H1 (cell line): Measurements from ENCODE around the gene RXFP1. TPM values are rescaled to one million over a fixed set of nuclear protein-coding genes. Genes with fewer than 3 reads are reported as not detected.

Experiments
- CTCF ChIA-PET: fragments of 300-600 bp; sonication (Branson Sonifier 250); formaldehyde crosslinking; loops from one replicate; lab custom pipeline; 2021; ENCODE audit not compliant: partially characterized antibody; lab: Charles Lee
- POLR2A ChIA-PET: fragments of 300-600 bp; sonication (Branson Sonifier 250); formaldehyde crosslinking; loops from one replicate; lab custom pipeline; 2021; ENCODE audit warnings: inconsistent platforms; ENCODE audit not compliant: partially characterized antibody; lab: Charles Lee
- DNase-seq, 2 experiments: peaks; one replicate each; pipeline versions ENCODE4 v3.0.0 to v3.0.0-alpha.2; 2010 to 2022; ENCODE audit warnings: low spot score in 2 of 2, low read depth in 1 of 2, mixed read lengths in 1 of 2
- FAIRE-seq: peaks from 2 replicates; lab custom pipeline; 2011; peaks lifted over from hg19 to GRCh38; lab: Jason Lieb, UNC
- H2AFZ ChIP-seq: 2 replicates; pipeline ENCODE4 v1.8.1; 2012; ENCODE audit warnings: low read length, inconsistent platforms
- H2AK5ac ChIP-seq: 2 replicates; pipeline ENCODE4 v1.6.1; 2013; ENCODE audit warnings: low read depth, low read length
- H2BK120ac ChIP-seq: replicated peaks from 2 replicates; pipeline ENCODE3; 2013; ENCODE audit warnings: low read depth, low read length, inconsistent platforms
- H2BK12ac ChIP-seq: 2 replicates; pipeline ENCODE4 v1.6.1; 2013; ENCODE audit warnings: low read depth, low read length
- H2BK15ac ChIP-seq: 2 replicates; pipeline ENCODE4 v1.6.1; 2013; ENCODE audit warnings: low read length
- H2BK20ac ChIP-seq: 2 replicates; pipeline ENCODE4 v1.6.1; 2013; ENCODE audit warnings: low read length
- H2BK5ac ChIP-seq: 2 replicates; pipeline ENCODE4 v1.6.1; 2013; ENCODE audit warnings: low read depth, low read length
- H3K14ac ChIP-seq: 2 replicates; pipeline ENCODE4 v1.6.1; 2013; ENCODE audit warnings: inconsistent platforms; ENCODE audit not compliant: insufficient read length
- H3K18ac ChIP-seq: 2 replicates; pipeline ENCODE4 v1.6.1; 2013; ENCODE audit warnings: low read length; ENCODE audit errors: extremely low read depth
- H3K23ac ChIP-seq: 2 replicates; pipeline ENCODE4 v1.6.1; 2013; ENCODE audit warnings: inconsistent platforms; ENCODE audit not compliant: insufficient read length
- H3K23me2 ChIP-seq: 2 replicates; pipeline ENCODE4 v1.6.1; 2013; ENCODE audit warnings: low read depth, low read length
- H3K27ac ChIP-seq: 2 replicates; pipeline ENCODE4 v1.6.1; 2011; ENCODE audit warnings: low read depth, low read length, inconsistent platforms
- H3K27me3 ChIP-seq, 4 experiments: replicated peaks in 1 of 4; 1 replicate in 1 of 4; 2 replicates in 3 of 4; pipeline versions ENCODE4 v1.6.1 to v1.8.1; 2011 to 2013; ENCODE audit warnings: low read length in 3 of 4, mild to moderate bottlenecking in 3 of 4, inconsistent platforms in 2 of 4, mixed read lengths in 2 of 4, moderate library complexity in 1 of 4; ENCODE audit not compliant: control insufficient read depth in 3 of 4, insufficient read depth in 3 of 4; ENCODE audit errors: extremely low read depth in 1 of 4
- H3K36me3 ChIP-seq, 4 experiments: 2 replicates each; pipeline versions ENCODE4 v1.6.1 to v1.8.1; 2011 to 2013; ENCODE audit warnings: mild to moderate bottlenecking in 4 of 4, low read length in 3 of 4, moderate library complexity in 2 of 4, control low read depth in 1 of 4, inconsistent platforms in 1 of 4; ENCODE audit not compliant: insufficient read depth in 4 of 4, control insufficient read depth in 2 of 4
- H3K4ac ChIP-seq: replicated peaks from 2 replicates; pipeline ENCODE3; 2013; ENCODE audit warnings: low read length, low read depth, mixed read lengths, inconsistent platforms; ENCODE audit not compliant: insufficient read length
- H3K4me1 ChIP-seq, 4 experiments: replicated peaks in 1 of 4; 1 replicate in 1 of 4; 2 replicates in 3 of 4; pipeline versions ENCODE4 v1.6.1 to v1.8.1; 2011 to 2013; ENCODE audit warnings: low read length in 3 of 4, inconsistent platforms in 2 of 4, mixed read lengths in 1 of 4; ENCODE audit not compliant: insufficient read depth in 4 of 4, control insufficient read depth in 3 of 4
- H3K4me2 ChIP-seq, 2 experiments: 2 replicates each; pipeline versions ENCODE4 v1.6.1 to v1.8.1; 2011 to 2013; ENCODE audit warnings: low read depth in 2 of 2, low read length in 2 of 2, control low read depth in 1 of 2, inconsistent platforms in 1 of 2, mild to moderate bottlenecking in 1 of 2; ENCODE audit not compliant: insufficient read depth in 1 of 2
- H3K4me3 ChIP-seq, 4 experiments: fragments of 200-600, 300-600 bp in 1 of 4; sonication (generic), shearing (Covaris generic), sonication (Bioruptor Twin) in 1 of 4; 2 replicates each; pipeline versions ENCODE4 v1.5.1 to v1.8.1; 2011 to 2016; ENCODE audit warnings: low read length in 4 of 4, low read depth in 3 of 4, control low read depth in 2 of 4, inconsistent platforms in 2 of 4, mild to moderate bottlenecking in 2 of 4, mixed read lengths in 1 of 4, moderate library complexity in 1 of 4; ENCODE audit not compliant: insufficient read depth in 2 of 4; ENCODE audit errors: extremely low read depth in 1 of 4
- H3K56ac ChIP-seq: replicated peaks from 2 replicates; pipeline ENCODE3; 2013; ENCODE audit warnings: low read depth, mild to moderate bottlenecking, mixed read lengths, low read length, inconsistent platforms; ENCODE audit not compliant: insufficient read length
- H3K79me1 ChIP-seq: 2 replicates; pipeline ENCODE4 v1.6.1; 2013; ENCODE audit warnings: low read depth, low read length, control low read depth
- H3K79me2 ChIP-seq, 2 experiments: 2 replicates each; pipeline versions ENCODE4 v1.6.1 to v1.8.1; 2012 to 2013; ENCODE audit warnings: low read length in 2 of 2, mild to moderate bottlenecking in 2 of 2, inconsistent platforms in 1 of 2; ENCODE audit not compliant: insufficient read depth in 2 of 2, control insufficient read depth in 1 of 2
- H3K9ac ChIP-seq, 4 experiments: replicated peaks in 1 of 4; 1 replicate in 1 of 4; 2 replicates in 3 of 4; pipeline versions ENCODE4 v1.6.1 to v1.8.1; 2011 to 2013; ENCODE audit warnings: low read depth in 3 of 4, low read length in 3 of 4, control low read depth in 2 of 4, mild to moderate bottlenecking in 2 of 4, moderate library complexity in 2 of 4, inconsistent platforms in 1 of 4; ENCODE audit errors: extremely low read depth in 1 of 4
- H3K9me3 ChIP-seq, 2 experiments: 2 replicates each; pipeline versions ENCODE4 v1.6.1 to v1.8.1; 2012 to 2013; ENCODE audit warnings: mild to moderate bottlenecking in 2 of 2, moderate library complexity in 2 of 2, control low read depth in 1 of 2, inconsistent platforms in 1 of 2, low read depth in 1 of 2, low read length in 1 of 2, mixed read lengths in 1 of 2; ENCODE audit not compliant: insufficient read depth in 2 of 2
- H4K20me1 ChIP-seq, 2 experiments: replicated peaks in 1 of 2; 2 replicates each; pipeline versions ENCODE3 to v1.8.1; 2011 to 2013; ENCODE audit warnings: inconsistent platforms in 2 of 2, low read length in 2 of 2, mild to moderate bottlenecking in 1 of 2; ENCODE audit not compliant: insufficient read depth in 2 of 2, control insufficient read depth in 1 of 2
- H4K5ac ChIP-seq: 2 replicates; pipeline ENCODE4 v1.6.1; 2013; ENCODE audit warnings: low read length, low read depth, mixed read lengths, inconsistent platforms; ENCODE audit not compliant: insufficient read length
- H4K8ac ChIP-seq: 2 replicates; pipeline ENCODE4 v1.8.0; 2013; ENCODE audit warnings: mild to moderate bottlenecking, moderate library complexity, low read length, inconsistent platforms; ENCODE audit not compliant: insufficient read depth; ENCODE audit errors: extremely low read depth
- H4K91ac ChIP-seq: replicated peaks from 2 replicates; pipeline ENCODE3; 2013; ENCODE audit warnings: low read length, mixed read lengths, inconsistent platforms; ENCODE audit not compliant: insufficient read length
- BACH1 ChIP-seq: IDR thresholded peaks from 2 replicates; pipeline ENCODE4 v1.6.1; 2012; ENCODE audit warnings: low read length, improper control_type of control experiment
- CBX5 ChIP-seq: fragments of 300-800, 300-1000 bp; sonication (generic); IDR thresholded peaks from 2 replicates; pipeline ENCODE4 v1.7.1; 2016; ENCODE audit warnings: antibody characterized with exemption, low read length, low read depth
- CREB1 ChIP-seq: IDR thresholded peaks from 2 replicates; pipeline ENCODE4 v1.6.1; 2012; ENCODE audit warnings: inconsistent platforms
- CTCF ChIP-seq, 3 experiments: IDR thresholded peaks; 1 replicate in 2 of 3; 2 replicates in 1 of 3; pipeline versions ENCODE4 v1.5.1 to v1.6.1; 2011; ENCODE audit warnings: low read length in 3 of 3, mild to moderate bottlenecking in 3 of 3, inconsistent platforms in 2 of 3, low read depth in 1 of 3, moderate library complexity in 1 of 3; ENCODE audit not compliant: insufficient read depth in 1 of 3; ENCODE audit errors: control extremely low read depth in 1 of 3
- FOSL1 ChIP-seq: IDR thresholded peaks from 2 replicates; pipeline ENCODE4 v1.6.1; 2011; ENCODE audit warnings: mild to moderate bottlenecking, low read depth, low read length, moderate library complexity; ENCODE audit not compliant: insufficient read depth
- HDAC2 ChIP-seq, 2 experiments: fragments of 300-600 bp in 1 of 2; sonication (generic) in 1 of 2; IDR thresholded peaks; 2 replicates each; pipeline ENCODE4 v1.6.1; 2011 to 2012; ENCODE audit warnings: low read depth in 2 of 2, low read length in 2 of 2, mild to moderate bottlenecking in 2 of 2, moderate library complexity in 2 of 2, borderline replicate concordance in 1 of 2, inconsistent platforms in 1 of 2
- KDM1A ChIP-seq: fragments of 200-600, 300-600 bp; sonication (generic); IDR thresholded peaks from 2 replicates; pipeline ENCODE4 v1.7.1; 2016; ENCODE audit warnings: mild to moderate bottlenecking, low read length, borderline replicate concordance
- MAFK ChIP-seq: IDR thresholded peaks from 2 replicates; pipeline ENCODE4 v1.6.1; 2012; ENCODE audit warnings: low read depth, mild to moderate bottlenecking, improper control_type of control experiment, low read length
- POLR2AphosphoS5 ChIP-seq: IDR thresholded peaks from 2 replicates; pipeline ENCODE4 v1.6.1; 2011; ENCODE audit warnings: low read depth, low read length
- SIX5 ChIP-seq: IDR thresholded peaks from 2 replicates; pipeline ENCODE4 v1.6.1; 2011; ENCODE audit warnings: mild to moderate bottlenecking, low read depth, low read length
- YY1 ChIP-seq: IDR thresholded peaks from 2 replicates; pipeline ENCODE4 v1.6.1; 2011; ENCODE audit warnings: low read depth, mild to moderate bottlenecking, low read length
- WGBS, 2 experiments: shearing (Covaris generic) in 1 of 2; methylation state at CpG; one replicate each; pipeline versions ENCODE4 v1.1.6 to v1.1.7; 2013 to 2015; ENCODE audit warnings: low lambda C conversion rate in 2 of 2, mixed read lengths in 2 of 2, inconsistent platforms in 1 of 2, low coverage in 1 of 2, missing lambda C conversion rate in 1 of 2; ENCODE audit not compliant: insufficient replicate concordance in 2 of 2, insufficient coverage in 1 of 2, insufficient read length in 1 of 2; ENCODE audit errors: extremely low coverage in 1 of 2, missing lambda C conversion rate in 1 of 2; 5-methylcytosine and 5-hydroxymethylcytosine counted together
- polyA plus RNA-seq, 7 experiments: library from polyadenylated mRNA; depleted of rRNA in 3 of 7; stranded (reverse) in 5 of 7; unstranded in 2 of 7; fragments of >200 nt in 5 of 7; fragments of 200-250 nt in 2 of 7; gene quantifications; 1 replicate in 5 of 7; 2 replicates in 1 of 7; 4 replicates in 1 of 7; pipeline versions ENCODE4 v1.2.1 to v1.2.3, GENCODE V29; 2011 to 2013; ENCODE audit warnings: missing spikeins in 2 of 7, mixed read lengths in 2 of 7
- total RNA-seq: library from RNA; stranded (reverse); fragmentation: NEBNext Ultra II Directional; extraction: Animal tissue kit (Norgen Biotek cat#: 25700); gene quantifications from 2 replicates; pipeline ENCODE4 v1.2.1, GENCODE V29; 2021

The RXFP1 gene
- total and polyA plus RNA-seq, 2 of the 8 experiments (the other 6 are each of a cell fraction or from before 2014, with no cell fraction given) = 0.14 to 0.56 TPM

- Histone ChIP-seq H3K23me2 (no peaks in the 10 kb centered on the region), H3K4me3 (no peak overlapping the region), H3K23ac (no peak overlapping the region), H3K27me3 (no peaks in the 10 kb centered on the region), H3K79me2 (no peaks in the 10 kb centered on the region), H3K4me2 (no peak overlapping the region), H2BK12ac (no peak overlapping the region), H3K9me3 (no peaks in the 10 kb centered on the region), H2BK20ac (no peak overlapping the region), H2BK5ac (no peak overlapping the region), H3K79me1 (no peaks in the 10 kb centered on the region), H2AFZ (no peak overlapping the region), H3K4me1 (no peaks in the 10 kb centered on the region), H2BK15ac (no peak overlapping the region), H3K4ac (no peak overlapping the region), H3K56ac (no peak overlapping the region), H3K18ac (no peak overlapping the region), H2AK5ac (no peak overlapping the region), H3K9ac (no peak overlapping the region), H4K91ac (no peak overlapping the region), H3K36me3 (no peaks in the 10 kb centered on the region), H3K27ac (no peak overlapping the region), H4K20me1 (no peaks in the 10 kb centered on the region), H4K8ac (no peak overlapping the region), H3K14ac (no peak overlapping the region), H2BK120ac (no peak overlapping the region), H4K5ac (no peak overlapping the region)
- 92% methylated on average over 3 of the region's 3 CpGs; no CpG with 5 or more reads in 1 of the 2 experiments for WGBS, 2 experiments
- FAIRE-seq = no peak
- no peak for DNase-seq
- POLR2A ChIA-PET = interaction anchor here (0.9 kb wide), 1 partner anchor 124 kb away, joined by 3 read pairs; no protein-coding TSS in a partner anchor
- CTCF ChIA-PET = interaction anchor here (0.8 to 1.2 kb wide), 4 partner anchors 10 to 332 kb away, joined by 3 to 4 read pairs (median 3); no protein-coding TSS in a partner anchor
- TF ChIP-seq MAFK = no peak
- TF ChIP-seq CREB1 = no peak
- TF ChIP-seq YY1 = no peak
- TF ChIP-seq HDAC2 (IDR thresholded peaks at IDR 0.05; ENCODE audit: borderline replicate concordance in 1 of 2, low read depth in 2 of 2, low read length in 2 of 2) = no peak
- TF ChIP-seq POLR2AphosphoS5 = no peak
- TF ChIP-seq SIX5 = no peak
- no peak for TF ChIP-seq FOSL1
- TF ChIP-seq CBX5 = no peak
- no peak for TF ChIP-seq KDM1A
- TF ChIP-seq BACH1 = no peak
- no peak for TF ChIP-seq CTCF (IDR thresholded peaks at IDR 0.05; ENCODE audit: control extremely low read depth in 1 of 3, insufficient read depth in 1 of 3, low read depth in 1 of 3, low read length in 3 of 3)
Observed at GRCh38 chr4:158599765-158600498, 78.2 kb downstream of the RXFP1 start.
